Effector CD8-positive, alpha-beta T cell (primary cell): ENCODE data around the gene ARHGAP33.

Experiments
- DNase-seq: peaks from one replicate; lab custom pipeline; 2025; lab: John Stamatoyannopoulos, UW

The ARHGAP33 gene

DNA sequence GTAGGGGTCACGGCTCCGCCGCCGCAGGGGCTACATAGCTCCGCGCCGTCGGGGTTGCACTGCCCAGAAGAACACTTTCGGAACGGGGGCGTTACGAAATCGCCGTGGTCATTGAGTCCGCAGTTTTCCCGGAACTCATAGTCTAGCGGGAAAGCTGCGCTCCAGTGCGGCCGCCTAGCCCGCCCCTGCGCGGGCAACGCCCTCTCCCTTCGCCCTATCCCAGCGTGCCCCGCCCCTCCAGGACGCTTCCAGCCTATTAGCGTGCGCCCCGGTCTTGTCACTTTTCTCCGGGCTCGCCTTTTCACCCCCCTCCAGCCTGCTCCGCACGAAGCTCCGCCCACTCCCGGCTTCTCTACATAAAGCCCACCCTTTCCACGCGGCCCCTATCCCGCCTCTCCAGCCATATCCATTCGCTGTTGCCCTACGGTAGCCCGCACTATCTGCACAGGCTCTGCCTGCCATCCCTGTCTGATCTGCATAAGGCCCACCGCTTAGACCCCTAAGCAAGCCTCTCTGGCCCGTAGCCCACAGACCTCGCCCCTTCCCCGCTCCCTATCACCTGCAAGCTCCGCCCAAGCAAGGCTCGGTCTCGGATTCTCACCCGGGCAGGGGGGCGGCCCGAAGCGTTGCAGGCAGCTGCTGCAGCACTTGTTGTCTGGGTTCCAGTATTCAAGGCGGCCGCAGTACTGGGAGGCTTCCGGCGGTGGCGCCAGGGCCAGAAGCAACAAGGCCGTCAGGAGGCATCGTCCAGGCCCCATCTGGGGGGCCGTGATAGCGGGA lies 34.8 kb upstream of the ARHGAP33 start:
- DNase-seq, result peak; percentile 94

DNA sequence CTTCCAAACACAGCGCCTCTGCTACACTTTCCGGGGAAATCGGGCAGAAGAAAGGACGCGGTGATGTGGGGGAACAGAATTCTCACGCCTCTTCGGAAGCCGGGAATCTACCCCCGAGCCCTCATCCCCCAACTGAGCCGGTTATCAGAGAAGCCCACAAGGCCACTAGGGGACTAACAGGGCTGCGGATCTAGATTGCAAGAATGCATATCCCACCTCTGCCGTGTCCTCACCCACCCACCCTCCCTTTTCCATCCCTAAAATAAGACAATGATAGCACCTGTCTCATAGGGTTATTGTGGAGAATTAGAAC lies 34.2 kb upstream of the ARHGAP33 start:
- DNase-seq, result no peak

DNA sequence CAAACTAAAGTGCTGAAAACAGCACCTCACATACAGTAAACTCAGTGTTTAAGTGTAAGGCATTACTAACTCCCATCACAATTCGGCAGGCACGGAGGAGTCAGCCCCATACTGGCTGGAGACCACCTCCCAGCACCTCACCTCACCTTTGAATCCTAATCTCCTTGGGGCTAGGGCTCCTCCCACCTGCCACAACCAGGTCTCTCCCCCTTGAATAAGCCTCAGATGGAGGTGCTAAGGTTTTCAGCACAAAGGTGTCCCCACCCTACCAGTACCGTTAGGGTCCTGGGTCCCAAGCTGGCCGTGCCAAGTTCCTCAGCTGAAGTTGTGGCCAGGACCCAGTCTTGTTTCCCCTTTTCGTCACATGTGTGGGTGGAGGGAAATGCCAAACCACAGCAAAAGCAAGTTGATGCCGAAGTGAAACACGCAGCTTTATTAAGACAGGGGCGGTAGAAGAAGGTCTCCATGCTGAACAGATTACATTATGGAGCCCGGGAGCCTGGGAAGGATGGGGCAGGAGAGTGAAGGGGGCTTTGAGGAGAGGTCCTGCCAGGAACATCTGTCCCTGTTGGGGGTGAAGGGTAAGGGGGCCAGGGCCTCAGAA lies 33.1 kb upstream of the ARHGAP33 start, which contains the start of gene IGFLR1:
Gene IGFLR1, minus strand, starts transcription at position 332 of the 604 bp plus-strand sequence. CDS start 1,272 bp downstream, outside the sequence.
- DNase-seq, result peak; percentile 31

DNA sequence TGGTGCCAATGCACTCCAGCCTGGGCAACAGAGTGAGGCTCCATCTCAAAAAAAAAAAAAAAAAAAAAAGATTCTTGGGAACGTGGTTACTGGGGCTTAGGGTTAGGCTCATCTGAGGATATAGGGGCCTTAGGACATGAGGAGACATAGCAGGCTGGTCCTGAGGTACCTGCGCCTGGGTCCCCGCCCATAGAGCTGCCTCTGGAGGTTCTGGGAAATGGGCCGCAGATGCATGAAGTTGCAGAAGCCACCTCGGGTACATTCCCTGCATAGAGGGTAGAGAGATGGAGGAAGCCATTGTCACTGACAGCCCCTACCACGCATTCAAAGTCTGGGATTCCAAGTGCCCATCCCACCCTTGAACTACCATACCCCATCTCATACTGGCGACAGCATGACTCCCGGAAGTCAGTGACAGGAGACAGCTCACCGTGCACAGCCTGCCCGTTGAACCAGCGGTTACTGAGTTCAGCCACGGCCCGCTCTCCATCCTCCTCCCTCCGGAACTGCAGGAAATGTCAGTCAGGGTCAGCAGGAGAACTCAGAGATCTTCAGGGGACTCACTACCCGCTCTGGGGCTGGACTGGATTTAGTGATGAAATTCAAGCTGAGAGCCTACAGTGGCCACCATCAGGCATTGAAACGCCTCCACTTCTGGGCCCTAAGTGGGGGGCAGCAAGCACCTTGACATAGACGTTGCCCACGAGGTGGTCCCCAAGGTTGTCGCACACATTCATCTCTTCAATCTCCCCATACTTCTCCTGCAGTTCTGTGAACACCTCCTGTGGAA lies 31.5 kb upstream of the ARHGAP33 start:
- DNase-seq, result no peak

DNA sequence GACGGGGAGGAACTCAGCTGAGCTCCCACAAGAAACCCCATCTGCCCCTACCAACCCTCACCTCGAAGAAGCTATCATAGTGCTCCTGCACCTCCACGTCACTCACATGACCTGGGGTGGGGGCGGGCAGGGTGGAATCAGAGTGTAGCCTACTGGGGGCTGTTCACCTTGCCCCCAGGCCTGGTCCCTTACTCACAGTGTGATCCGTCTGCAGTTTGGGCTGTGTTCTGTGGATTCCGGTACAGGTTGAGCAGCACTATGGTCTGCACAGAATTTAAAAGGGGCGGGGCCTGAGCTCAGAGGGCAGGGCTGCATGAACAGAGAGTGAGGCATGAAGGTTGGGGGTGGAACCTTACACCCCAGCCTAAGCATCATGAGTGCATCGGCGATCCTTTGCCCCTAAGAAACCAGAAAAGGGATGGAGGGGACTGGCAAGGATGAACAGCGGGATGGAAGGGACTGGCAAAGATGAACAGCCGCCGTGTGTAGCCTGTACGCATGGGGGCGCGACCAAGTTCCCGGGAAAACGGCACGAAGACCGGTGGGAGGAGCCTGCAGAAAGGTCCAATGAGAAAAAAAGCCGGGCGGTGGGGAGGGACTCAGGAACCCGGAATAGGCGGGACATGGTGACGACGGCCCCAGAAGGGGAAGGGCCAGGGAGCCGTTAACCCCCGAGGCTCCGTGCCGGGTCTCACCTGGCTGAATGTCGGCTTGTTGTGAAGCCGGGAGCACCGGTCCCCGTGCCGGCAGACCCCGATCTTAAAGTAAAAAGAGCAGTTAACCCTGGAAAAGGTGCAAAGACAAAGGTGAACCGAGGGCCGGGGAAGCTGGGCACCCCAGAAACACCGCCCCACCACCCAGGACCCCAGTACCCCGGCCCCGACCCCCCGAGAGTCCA lies 30.7 kb upstream of the ARHGAP33 start:
- peak; percentile 85 for DNase-seq

DNA sequence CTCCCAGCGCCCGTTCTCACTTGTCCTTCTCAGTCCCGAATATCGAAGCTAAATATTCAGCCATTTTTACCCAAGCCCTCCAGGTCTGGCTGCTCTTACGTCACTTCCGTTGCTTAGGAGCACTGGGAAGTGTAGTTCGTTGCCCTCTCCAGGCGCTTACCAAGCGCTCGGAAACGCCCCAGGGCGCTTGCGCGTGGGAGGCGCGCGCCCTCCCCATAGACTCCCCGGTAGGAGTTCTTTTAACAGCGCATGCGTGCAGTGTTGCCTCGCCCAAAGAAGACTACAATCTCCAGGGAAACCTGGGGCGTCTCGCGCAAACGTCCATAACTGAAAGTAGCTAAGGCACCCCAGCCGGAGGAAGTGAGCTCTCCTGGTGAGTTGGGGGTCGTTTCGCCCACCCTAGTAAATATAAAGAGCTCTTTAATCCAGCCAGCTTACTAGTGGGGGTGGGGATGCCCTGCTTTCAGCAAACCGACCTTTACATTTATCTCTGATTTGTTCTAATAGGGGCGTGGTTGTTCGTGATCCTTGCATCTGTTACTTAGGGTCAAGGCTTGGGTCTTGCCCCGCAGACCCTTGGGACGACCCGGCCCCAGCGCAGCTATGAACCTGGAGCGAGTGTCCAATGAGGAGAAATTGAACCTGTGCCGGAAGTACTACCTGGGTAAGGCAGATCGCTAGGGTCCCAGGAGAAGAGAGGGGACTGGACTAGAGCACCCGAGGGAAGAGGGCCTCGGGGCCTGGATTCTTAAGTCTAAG lies 29.9 kb upstream of the ARHGAP33 start, which contains the start of the genes PSENEN and U2AF1L4:
Gene PSENEN, plus strand, starts transcription at position 324 of the 759 bp plus-strand sequence. Its CDS starts 280 bp downstream, at position 604.
Gene U2AF1L4, minus strand, starts transcription at position 91 of the 759 bp plus-strand sequence. Its CDS starts 27 bp downstream, at position 64.
- peak; percentile 93 for DNase-seq

DNA sequence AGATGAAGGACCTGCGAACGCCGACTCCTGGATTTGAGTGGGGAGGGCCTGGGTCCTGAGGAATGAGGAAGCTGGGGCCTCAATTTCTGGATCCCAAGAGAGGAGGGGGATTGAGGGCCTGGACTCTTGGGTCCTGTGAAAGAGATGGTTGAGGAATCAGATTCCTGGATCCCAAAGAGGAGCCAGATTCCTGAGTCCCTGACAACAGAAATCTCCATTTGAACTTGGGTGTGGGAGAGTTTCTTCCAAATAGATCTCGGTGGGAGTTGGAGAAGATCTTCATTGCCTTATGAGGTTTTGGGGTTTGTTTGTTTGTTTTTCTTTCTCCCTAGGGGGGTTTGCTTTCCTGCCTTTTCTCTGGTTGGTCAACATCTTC lies 29.3 kb upstream of the ARHGAP33 start:
- no peak for DNase-seq

DNA sequence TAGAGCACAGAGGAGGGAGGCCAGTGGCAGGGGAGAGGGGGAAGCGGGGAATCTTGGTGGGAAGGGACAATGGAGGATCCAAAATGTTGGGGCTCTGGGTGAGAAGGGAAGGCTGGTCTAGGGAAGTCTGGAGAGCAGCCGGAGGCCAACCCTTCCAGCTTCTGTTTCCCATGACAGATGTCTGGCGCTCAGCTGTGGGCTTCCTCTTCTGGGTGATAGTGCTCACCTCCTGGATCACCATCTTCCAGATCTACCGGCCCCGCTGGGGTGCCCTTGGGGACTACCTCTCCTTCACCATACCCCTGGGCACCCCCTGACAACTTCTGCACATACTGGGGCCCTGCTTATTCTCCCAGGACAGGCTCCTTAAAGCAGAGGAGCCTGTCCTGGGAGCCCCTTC lies 28.8 kb upstream of the ARHGAP33 start:
- DNase-seq, result no peak

DNA sequence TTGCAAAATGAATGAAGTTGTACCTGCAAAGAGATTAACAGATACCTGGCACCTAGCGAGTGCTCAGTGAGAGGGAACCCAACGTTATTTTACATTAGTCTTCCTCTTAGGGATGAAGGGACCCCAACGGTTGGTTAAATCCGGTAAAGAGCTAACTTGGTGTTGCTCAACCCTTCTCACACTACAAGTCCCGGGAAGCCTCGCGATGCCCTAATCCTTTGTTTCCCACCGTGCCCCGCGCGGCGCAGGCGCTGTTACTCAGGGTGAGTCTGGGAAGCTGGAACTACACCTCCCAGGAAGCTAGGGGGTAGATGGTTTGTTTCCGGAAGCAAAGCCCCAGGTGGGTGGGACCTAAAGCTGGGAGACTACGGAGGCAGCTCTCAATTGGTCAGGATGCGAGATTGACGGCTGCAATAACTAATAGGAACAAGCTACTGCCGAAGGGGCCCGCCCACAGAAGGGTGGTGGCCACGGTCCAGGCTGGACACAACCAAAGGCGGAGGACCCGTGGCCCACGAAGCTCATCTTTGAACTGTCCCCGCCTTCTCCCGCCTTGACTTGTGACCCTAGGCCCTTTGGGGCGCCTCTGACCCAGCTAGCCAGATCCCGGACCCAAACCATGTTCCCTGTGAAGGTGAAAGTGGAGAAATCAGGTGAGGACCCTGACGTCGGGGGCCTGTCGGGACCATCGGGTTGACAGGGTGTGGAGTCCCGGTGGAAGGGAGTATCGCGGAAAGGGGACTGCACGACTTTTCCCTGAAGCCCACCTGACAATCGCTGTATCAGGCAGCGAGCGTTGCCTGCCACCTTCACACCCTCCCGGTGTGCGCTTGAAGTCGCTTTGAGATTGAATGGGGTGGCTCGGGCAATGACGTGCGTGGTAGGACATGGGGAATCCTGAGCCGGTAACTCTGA lies 27.0 kb upstream of the ARHGAP33 start, which contains the start of gene LIN37:
Gene LIN37, plus strand, starts transcription at position 471 of the 915 bp plus-strand sequence. Its CDS starts 149 bp downstream, at position 620.
- peak; percentile 99 for DNase-seq

DNA sequence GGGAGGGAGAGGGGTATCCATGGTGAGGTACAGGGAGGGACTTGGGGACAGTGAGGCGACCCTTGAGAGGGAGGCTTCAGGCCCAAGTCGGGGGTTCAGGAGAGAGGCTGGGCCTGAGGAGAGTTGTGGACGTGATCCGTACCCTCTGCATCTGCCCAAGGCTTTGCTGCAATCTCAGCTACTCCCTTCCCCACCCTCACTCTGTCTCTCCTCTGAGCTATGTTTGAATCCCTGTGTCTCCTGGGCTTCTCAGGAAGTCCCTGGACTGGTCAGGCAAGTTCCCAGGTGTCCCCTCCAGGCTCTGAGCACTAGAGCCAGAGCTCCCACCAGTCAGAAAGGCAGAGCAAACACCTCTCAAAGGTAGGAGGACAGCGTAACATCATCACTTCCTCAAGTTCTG lies 25.2 kb upstream of the ARHGAP33 start:
- DNase-seq, result no peak

DNA sequence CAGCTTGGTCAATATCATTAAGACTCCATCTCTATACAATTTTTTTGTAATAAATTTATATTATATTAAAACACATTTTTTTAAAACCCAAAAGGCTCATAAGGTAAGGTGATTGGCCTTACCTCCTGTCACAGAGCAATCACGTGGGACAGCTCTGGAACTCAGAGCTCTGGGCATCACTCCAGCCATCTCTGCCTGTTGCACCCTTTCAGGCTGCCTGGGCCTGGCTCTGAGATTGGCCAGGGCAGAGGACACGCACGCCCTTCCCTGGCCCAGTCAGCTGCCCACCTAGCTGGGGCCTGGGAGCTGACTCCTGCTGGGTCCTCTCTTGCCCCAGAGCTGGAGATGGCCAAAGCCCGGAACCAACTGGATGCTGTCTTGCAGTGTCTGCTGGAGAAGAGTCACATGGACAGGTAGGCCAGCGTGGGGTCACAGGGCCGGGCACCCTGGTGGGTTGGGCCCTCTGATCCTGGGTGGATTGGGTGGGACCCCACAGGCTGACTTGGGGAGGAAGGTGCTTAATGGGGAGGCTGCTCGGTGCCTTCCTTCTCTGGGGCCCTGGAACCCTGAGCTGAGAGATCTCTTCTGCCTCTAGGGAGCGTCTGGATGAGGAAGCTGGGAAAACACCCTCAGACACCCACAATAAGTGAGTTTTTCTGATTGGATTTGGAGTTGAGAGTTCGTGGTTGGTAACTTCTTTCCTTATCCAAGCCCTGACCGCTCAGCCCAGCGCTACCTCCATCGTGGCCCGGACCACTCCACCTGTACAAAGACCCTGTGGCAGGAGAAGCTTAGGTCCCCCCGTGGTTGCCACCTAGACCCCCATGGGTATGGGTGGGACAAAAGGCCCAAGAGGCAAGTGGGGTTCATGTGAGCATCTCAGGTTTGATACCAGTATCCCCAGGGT lies 23.3 kb upstream of the ARHGAP33 start:
- DNase-seq, result no peak

DNA sequence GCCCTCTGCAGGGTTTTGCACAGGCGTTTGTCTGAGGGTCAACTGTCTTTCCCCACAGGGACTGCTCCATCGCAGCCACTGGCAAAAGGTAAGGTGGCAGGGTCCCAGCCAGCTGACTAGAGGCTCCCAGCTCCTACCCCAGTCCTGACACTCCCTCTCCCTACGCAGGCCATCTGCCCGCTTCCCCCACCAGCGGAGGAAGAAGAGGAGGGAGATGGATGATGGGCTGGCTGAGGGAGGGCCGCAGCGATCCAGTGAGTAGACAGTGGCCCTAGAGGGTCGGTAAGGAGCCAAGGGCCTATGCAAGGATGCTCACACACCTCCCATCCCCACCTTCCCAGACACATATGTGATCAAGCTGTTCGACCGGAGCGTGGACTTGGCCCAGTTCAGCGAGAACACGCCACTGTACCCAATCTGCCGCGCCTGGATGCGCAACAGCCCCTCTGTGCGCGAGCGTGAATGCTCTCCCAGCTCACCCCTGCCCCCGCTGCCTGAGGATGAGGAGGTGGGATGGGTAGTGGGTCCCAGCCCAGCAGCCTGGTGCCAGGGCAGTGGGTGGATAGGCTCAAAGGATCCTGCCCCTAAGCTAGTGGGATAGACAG lies 22.5 kb upstream of the ARHGAP33 start:
- no peak for DNase-seq

DNA sequence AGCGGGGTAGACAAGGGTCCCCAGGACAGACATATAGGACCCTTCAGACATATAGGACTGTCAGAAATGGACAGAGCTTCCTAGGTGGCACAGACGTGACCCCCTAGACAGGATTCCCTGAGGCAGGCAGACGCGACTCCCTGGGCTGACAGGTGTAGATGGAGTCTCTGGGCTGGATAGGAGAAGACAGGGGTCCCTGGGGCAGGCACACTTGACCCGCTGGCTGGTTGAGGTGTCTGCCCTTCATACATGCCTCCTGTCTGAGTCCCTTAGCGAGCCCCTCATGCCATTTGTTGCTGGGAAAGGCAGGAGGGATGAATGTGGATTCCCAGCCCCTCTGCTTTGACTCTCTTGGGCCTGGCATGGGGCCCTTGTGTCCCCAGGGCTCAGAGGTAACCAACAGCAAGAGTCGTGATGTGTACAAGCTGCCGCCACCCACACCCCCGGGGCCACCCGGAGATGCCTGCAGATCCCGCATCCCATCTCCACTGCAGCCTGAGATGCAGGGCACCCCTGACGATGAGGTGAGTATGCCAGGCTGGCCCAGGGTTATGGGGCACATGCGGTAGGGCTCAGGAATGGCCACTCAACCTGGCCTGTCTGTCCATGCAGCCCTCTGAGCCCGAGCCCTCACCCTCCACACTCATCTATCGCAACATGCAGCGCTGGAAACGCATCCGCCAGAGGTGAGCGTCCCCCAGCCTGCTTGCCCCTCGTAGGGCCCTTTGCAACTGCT lies 21.6 kb upstream of the ARHGAP33 start:
- no peak for DNase-seq

DNA sequence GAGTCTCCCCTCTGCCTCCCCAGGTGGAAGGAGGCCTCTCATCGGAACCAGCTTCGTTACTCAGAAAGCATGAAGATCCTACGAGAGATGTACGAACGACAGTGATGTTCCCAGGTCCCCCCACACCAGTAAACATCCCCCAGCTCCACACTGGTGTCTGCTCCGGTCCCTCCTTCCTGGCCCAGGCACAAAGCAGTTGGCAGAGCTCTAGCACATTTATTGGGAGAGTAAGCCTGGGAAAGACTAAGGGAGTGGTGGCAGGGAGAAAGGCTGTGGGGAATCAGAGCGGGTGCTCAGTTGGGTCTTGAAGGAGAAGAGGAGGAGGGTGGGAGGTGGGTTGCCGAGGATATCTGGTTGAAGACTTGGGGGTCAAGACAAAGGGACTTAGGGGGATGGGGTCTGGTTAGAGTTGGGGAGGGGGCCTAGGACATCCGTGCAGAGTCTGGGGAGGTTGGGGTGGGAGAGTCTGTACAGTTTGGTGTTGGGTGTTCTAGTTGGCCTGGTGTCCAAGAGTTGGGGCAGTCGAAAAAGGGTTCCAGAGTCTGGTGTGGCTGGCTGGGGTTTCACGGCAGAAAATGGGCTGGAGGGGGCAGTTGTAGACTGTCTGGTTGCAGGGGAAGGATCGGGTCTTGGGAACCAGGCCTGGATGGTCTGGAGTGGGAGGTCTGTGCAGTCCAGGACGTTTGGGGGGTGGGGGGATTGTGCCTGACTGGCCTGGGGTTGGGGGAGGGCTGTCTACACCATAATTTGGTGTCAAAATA lies 20.8 kb upstream of the ARHGAP33 start:
- DNase-seq, result no peak

DNA sequence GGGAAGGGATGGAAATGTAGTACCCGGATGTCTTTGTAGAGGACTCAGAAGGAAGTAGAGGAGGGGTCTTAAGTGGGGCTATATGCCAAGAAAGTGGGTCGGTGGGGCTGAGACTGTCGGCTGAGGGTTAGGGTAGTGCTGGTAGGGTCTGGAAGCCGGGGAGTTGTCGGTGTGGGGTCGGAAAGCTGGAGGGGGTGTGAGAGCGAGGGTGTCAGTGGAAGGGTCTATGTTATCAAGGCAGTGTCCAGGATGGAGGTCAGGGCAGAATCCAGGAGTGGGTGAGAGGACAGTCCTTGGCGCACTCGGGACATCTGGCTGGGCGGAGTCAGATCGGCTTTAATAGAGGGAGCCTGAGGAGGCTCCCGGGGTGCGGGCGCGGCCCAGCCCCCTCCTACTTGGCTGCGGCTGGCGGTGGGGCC lies 20.2 kb upstream of the ARHGAP33 start:
- DNase-seq, result no peak

DNA sequence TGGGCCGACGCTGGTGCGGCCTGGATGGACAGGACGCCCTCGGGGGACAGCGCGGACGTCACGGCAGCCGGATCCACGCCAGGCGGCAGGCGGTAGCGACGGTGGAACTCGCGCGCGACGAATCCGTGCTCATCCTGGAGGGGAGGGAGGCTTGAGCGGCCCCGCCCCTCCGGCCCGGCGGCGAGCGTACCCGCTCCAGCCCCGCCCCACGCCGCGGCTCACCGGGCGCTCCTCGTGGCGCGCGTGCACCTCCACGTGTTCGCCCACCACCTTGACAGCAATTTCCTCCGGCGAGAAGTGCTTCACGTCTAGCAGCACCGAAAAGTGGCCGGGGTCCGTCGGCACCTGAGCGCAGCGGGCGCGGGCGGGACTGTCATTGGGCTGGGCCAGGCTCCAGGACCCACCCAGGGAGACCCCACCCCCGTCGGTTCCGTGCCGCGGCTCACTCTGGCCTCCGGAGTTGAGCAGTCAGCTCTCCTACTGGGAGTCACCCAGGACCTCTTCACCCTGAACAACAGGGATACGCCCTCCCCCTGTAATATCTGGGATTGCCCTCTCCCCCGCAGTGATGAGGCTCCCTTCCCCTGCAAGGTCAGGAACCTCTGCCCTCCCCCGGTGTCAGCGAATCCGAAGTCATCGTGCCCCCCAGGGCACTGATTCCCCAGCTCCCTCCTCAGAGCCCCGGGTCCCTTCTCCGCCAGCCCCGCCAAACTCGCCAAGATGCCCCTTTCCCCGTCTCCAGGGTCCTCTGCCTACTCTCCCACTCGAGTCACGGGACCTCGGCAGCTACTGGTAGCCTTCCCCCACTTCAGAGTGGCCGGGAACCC lies 19.6 kb upstream of the ARHGAP33 start:
- DNase-seq, result peak; percentile 19
